WTC11 (cell line): ENCODE data around the gene CSNK2B. TPM values are rescaled to one million over a fixed set of nuclear protein-coding genes. Genes with fewer than 3 reads are reported as not detected.

Experiments
- ATAC-seq: fragments of 200-7000 bp; cut with Tn5 transposase; 2 replicates; pipeline ENCODE4 v1.10.0; 2021; ENCODE audit warnings: mild to moderate bottlenecking, moderate library complexity
- CTCF ChIA-PET: fragments of 300-600 bp; sonication (Branson Sonifier 250); formaldehyde crosslinking; loops from one replicate; lab custom pipeline; 2021; ENCODE audit warnings: antibody characterized with exemption; lab: Charles Lee
- POLR2A ChIA-PET: fragments of 350-600 bp; sonication (Branson Sonifier 250); formaldehyde crosslinking; loops from one replicate; lab custom pipeline; 2021; ENCODE audit warnings: antibody characterized with exemption; lab: Charles Lee
- DNase-seq: peaks from one replicate; pipeline ENCODE4 v3.0.0; 2021; ENCODE audit warnings: low spot score
- H3K27ac Mint-ChIP-seq: 2 replicates; pipeline ENCODE4 v1.8.0; 2021; ENCODE audit warnings: mixed read lengths
- H3K27me3 Mint-ChIP-seq: 2 replicates; pipeline ENCODE4 v1.8.0; 2021; ENCODE audit warnings: low read depth, mild to moderate bottlenecking, moderate library complexity, mixed read lengths
- H3K36me3 Mint-ChIP-seq: 2 replicates; pipeline ENCODE4 v1.8.0; 2021; ENCODE audit warnings: mixed read lengths
- H3K4me1 Mint-ChIP-seq: 2 replicates; pipeline ENCODE4 v1.8.0; 2022; ENCODE audit warnings: mixed read lengths
- H3K4me3 Mint-ChIP-seq: 2 replicates; pipeline ENCODE4 v1.8.0; 2021; ENCODE audit warnings: mild to moderate bottlenecking, moderate library complexity, mixed read lengths
- H3K9me3 Mint-ChIP-seq: 2 replicates; pipeline ENCODE4 v1.8.0; 2021; ENCODE audit warnings: mixed read lengths
- AR ChIP-seq: fragments of 250-450 bp; sonication (Bioruptor Pico); IDR thresholded peaks from 2 replicates; pipeline ENCODE4 v1.9.0; 2021; ENCODE audit warnings: mild to moderate bottlenecking
- ATF1 ChIP-seq: sonication (generic); formaldehyde crosslinking; IDR thresholded peaks from 2 replicates; pipeline ENCODE4 v1.8.1; 2023; ENCODE audit warnings: mild to moderate bottlenecking, moderate library complexity, missing genetic modification reagents
- CREB1 ChIP-seq: sonication (generic); formaldehyde crosslinking; IDR thresholded peaks from 2 replicates; pipeline ENCODE4 v1.8.0; 2023; ENCODE audit warnings: mild to moderate bottlenecking, missing genetic modification reagents
- CTCF ChIP-seq: fragments of 200-600 bp; IDR thresholded peaks from 2 replicates; pipeline ENCODE4 v1.8.0; 2022; ENCODE audit warnings: antibody characterized with exemption
- FOXK1 ChIP-seq: sonication (generic); formaldehyde crosslinking; IDR thresholded peaks from 2 replicates; pipeline ENCODE4 v1.8.0; 2022; ENCODE audit warnings: mild to moderate bottlenecking, moderate library complexity, missing genetic modification reagents
- FOXP1 ChIP-seq: sonication (generic); formaldehyde crosslinking; IDR thresholded peaks from 2 replicates; pipeline ENCODE4 v1.8.0; 2022; ENCODE audit warnings: missing genetic modification reagents, mild to moderate bottlenecking, moderate library complexity, borderline replicate concordance
- GRHL2 ChIP-seq: fragments of 250-450 bp; sonication (Bioruptor Pico); IDR thresholded peaks from 2 replicates; pipeline ENCODE4 v1.8.0; 2022; ENCODE audit warnings: mild to moderate bottlenecking, moderate library complexity; ENCODE audit not compliant: insufficient replicate concordance, severe bottlenecking
- MYBL2 ChIP-seq: sonication (generic); formaldehyde crosslinking; IDR thresholded peaks from 2 replicates; pipeline ENCODE4 v1.8.1; 2023; ENCODE audit warnings: mild to moderate bottlenecking, moderate library complexity, missing genetic modification reagents
- NR2C2 ChIP-seq: sonication (generic); formaldehyde crosslinking; IDR thresholded peaks from 2 replicates; pipeline ENCODE4 v1.8.0; 2022; ENCODE audit warnings: mild to moderate bottlenecking, missing genetic modification reagents
- OVOL2 ChIP-seq: fragments of 250-450 bp; sonication (Bioruptor Pico); IDR thresholded peaks from 2 replicates; pipeline ENCODE4 v1.9.0; 2021; ENCODE audit warnings: mild to moderate bottlenecking, borderline replicate concordance
- PRDM15 ChIP-seq: sonication (generic); formaldehyde crosslinking; IDR thresholded peaks from 2 replicates; pipeline ENCODE4 v1.8.0; 2022; ENCODE audit warnings: missing genetic modification reagents
- RELA ChIP-seq: sonication (generic); formaldehyde crosslinking; IDR thresholded peaks from 2 replicates; pipeline ENCODE4 v1.8.1; 2022; ENCODE audit warnings: missing genetic modification reagents, mild to moderate bottlenecking, borderline replicate concordance
- RORB ChIP-seq: fragments of 250-450 bp; sonication (Bioruptor Pico); IDR thresholded peaks from 2 replicates; pipeline ENCODE4 v1.9.0; 2021; ENCODE audit warnings: mild to moderate bottlenecking
- SMAD4 ChIP-seq: sonication (generic); formaldehyde crosslinking; IDR thresholded peaks from 2 replicates; pipeline ENCODE4 v1.8.0; 2022; ENCODE audit warnings: mild to moderate bottlenecking, missing genetic modification reagents
- STAT6 ChIP-seq: sonication (generic); formaldehyde crosslinking; conservative IDR thresholded peaks from 2 replicates; pipeline ENCODE4 v1.8.1; 2023; ENCODE audit warnings: mild to moderate bottlenecking, low read depth, missing genetic modification reagents, moderate library complexity
- ZNF121 ChIP-seq: sonication (generic); formaldehyde crosslinking; IDR thresholded peaks from 2 replicates; pipeline ENCODE4 v1.8.0; 2023; ENCODE audit warnings: missing genetic modification reagents
- ZNF219 ChIP-seq: sonication (generic); formaldehyde crosslinking; IDR thresholded peaks from 2 replicates; pipeline ENCODE4 v1.8.0; 2023; ENCODE audit warnings: missing genetic modification reagents, mild to moderate bottlenecking, borderline replicate concordance
- ZNF232 ChIP-seq: sonication (generic); formaldehyde crosslinking; IDR thresholded peaks from 2 replicates; pipeline ENCODE4 v1.8.0; 2022; ENCODE audit warnings: mild to moderate bottlenecking, missing genetic modification reagents
- ZSCAN18 ChIP-seq: fragments of 250-450 bp; sonication (Bioruptor Pico); IDR thresholded peaks from 2 replicates; pipeline ENCODE4 v2.1.2; 2022; ENCODE audit warnings: mild to moderate bottlenecking, moderate library complexity
- total RNA-seq: library from RNA; stranded (reverse); gene quantifications from 3 replicates; pipeline ENCODE4 v1.2.3, GENCODE V29; 2021

CSNK2B gene
- total RNA-seq, 1 experiment from 2014 or later = 183 TPM

GRCh38 chr6:31632279-31632946 lies 33.5 kb upstream of the CSNK2B start:
- H3K4me3 Mint-ChIP-seq = no peak overlapping the region
- ATAC-seq (no peak), DNase-seq (no peak)
- POLR2A ChIA-PET = interaction anchor here (0.6 kb wide), 1 partner anchor 19 kb away, joined by 4 read pairs; no protein-coding TSS in a partner anchor
- H3K27ac Mint-ChIP-seq = peak overlapping the region; percentile 82
- H3K9me3 Mint-ChIP-seq = no peaks in the 10 kb centered on the region
- H3K27me3 Mint-ChIP-seq = no peaks in the 10 kb centered on the region; the same call in 1 of the 2 replicates
- CTCF ChIA-PET = no interaction called here
- TF ChIP-seq FOXK1 (CRISPR knock-in tag) = 0 out of 2 replicates have a peak, but pooled peaks have one; percentile 32
- no peak for TF ChIP-seq GRHL2
- TF ChIP-seq ZNF219 (CRISPR knock-in tag) = no peak
- TF ChIP-seq RELA (CRISPR knock-in tag) = no peak
- TF ChIP-seq CTCF = no peak
- peak; percentile 38; the same call in 1 of the 2 replicates for TF ChIP-seq FOXP1 (CRISPR knock-in tag)
- peaks cover 92% of the 10 kb centered on the region for H3K36me3 Mint-ChIP-seq
- no peaks in the 10 kb centered on the region for H3K4me1 Mint-ChIP-seq

GRCh38 chr6:31633447-31633846 lies 32.4 kb upstream of the CSNK2B start:
- Mint-ChIP-seq H3K36me3 (peaks cover 86% of the 10 kb centered on the region), H3K4me3 (no peak overlapping the region), H3K27ac (no peak overlapping the region), H3K27me3 (no peaks in the 10 kb centered on the region; the same call in 1 of the 2 replicates), H3K9me3 (no peaks in the 10 kb centered on the region), H3K4me1 (no peaks in the 10 kb centered on the region)
- ChIA-PET POLR2A (interaction anchor here (0.6 kb wide), 1 partner anchor 18 kb away, joined by 4 read pairs; no protein-coding TSS in a partner anchor), CTCF (interaction anchor here (1.4 kb wide), 1 partner anchor 82 kb away, joined by 4 read pairs; no protein-coding TSS in a partner anchor)
- ATAC-seq (no peak), DNase-seq (no peak)
- TF ChIP-seq CREB1 (no peak), ZNF232 (CRISPR knock-in tag) (no peak), NR2C2 (CRISPR knock-in tag) (no peak), ZNF121 (CRISPR knock-in tag) (no peak)

- no peaks in the 10 kb centered on the region; the same call in 1 of the 2 replicates for H3K27me3 Mint-ChIP-seq
- POLR2A ChIA-PET = interaction anchor here (1.1 kb wide), 1 partner anchor 18 kb away, joined by 5 read pairs; no protein-coding TSS in a partner anchor
- H3K9me3 Mint-ChIP-seq = no peaks in the 10 kb centered on the region
- H3K4me1 Mint-ChIP-seq = no peaks in the 10 kb centered on the region
- CTCF ChIA-PET = interaction anchor here (1.4 kb wide), 1 partner anchor 83 kb away, joined by 4 read pairs; no protein-coding TSS in a partner anchor
- no peak overlapping the region for H3K4me3 Mint-ChIP-seq
- peak overlapping the region; percentile 79; the same call in 1 of the 2 replicates for H3K27ac Mint-ChIP-seq
- no peak for DNase-seq
- ATAC-seq = no peak
- H3K36me3 Mint-ChIP-seq = peaks cover 79% of the 10 kb centered on the region
- TF ChIP-seq AR (no peak), ZNF219 (CRISPR knock-in tag) (no peak), ZSCAN18 (no peak), ATF1 (no peak), PRDM15 (CRISPR knock-in tag) (no peak), STAT6 (CRISPR knock-in tag) (no peak), OVOL2 (CRISPR knock-in tag) (no peak), MYBL2 (CRISPR knock-in tag) (no peak), CREB1 (no peak), RORB (CRISPR knock-in tag) (no peak), SMAD4 (CRISPR knock-in tag) (no peak)
Observed at GRCh38 chr6:31634131-31634530, 31.7 kb upstream of the CSNK2B start.
